Measurements from ENCODE around the gene C1QTNF8. TPM values are rescaled to one million over a fixed set of nuclear protein-coding genes. Genes with fewer than 3 reads are reported as not detected.

The C1QTNF8 gene
- total RNA-seq, 1 donor from 2014 or later, result not detected

- no peak for DNase-seq (ENCODE audit: low read depth)
- FAIRE-seq, result no peak
- Histone ChIP-seq H3K36me3 (ENCODE audit: control insufficient read depth, insufficient read depth, low read length) (no peaks in the 10 kb centered on the region), H3K27me3 (ENCODE audit: control insufficient read depth, insufficient read depth, low read length) (no peaks in the 10 kb centered on the region), H3K4me3 (ENCODE audit: low read depth, low read length) (no peak overlapping the region)
- TF ChIP-seq CTCF (IDR thresholded peaks at IDR 0.05; ENCODE audit: insufficient read depth, low read length, severe bottlenecking), result no peak
Observed at GRCh38 chr16:1134776-1135458, 38.9 kb upstream of the C1QTNF8 start.

- FAIRE-seq (no peak), DNase-seq (ENCODE audit: low read depth) (no peak)
- TF ChIP-seq CTCF (IDR thresholded peaks at IDR 0.05; ENCODE audit: insufficient read depth, low read length, severe bottlenecking), result no peak
- no peaks in the 10 kb centered on the region for H3K27me3 ChIP-seq (ENCODE audit: control insufficient read depth, insufficient read depth, low read length)
- H3K4me3 ChIP-seq (ENCODE audit: low read depth, low read length), result no peak overlapping the region
- H3K36me3 ChIP-seq (ENCODE audit: control insufficient read depth, insufficient read depth, low read length), result no peaks in the 10 kb centered on the region
Observed at GRCh38 chr16:1133810-1134520, 37.9 kb upstream of the C1QTNF8 start.

GRCh38 chr16:1133271-1133670 lies 37.2 kb upstream of the C1QTNF8 start:
- TF ChIP-seq CTCF (IDR thresholded peaks at IDR 0.05; ENCODE audit: insufficient read depth, low read length, severe bottlenecking), result no peak
- DNase-seq (ENCODE audit: low read depth) (no peak), FAIRE-seq (no peak)
- Histone ChIP-seq H3K4me3 (ENCODE audit: low read depth, low read length) (no peak overlapping the region), H3K27me3 (ENCODE audit: control insufficient read depth, insufficient read depth, low read length) (no peaks in the 10 kb centered on the region), H3K36me3 (ENCODE audit: control insufficient read depth, insufficient read depth, low read length) (no peaks in the 10 kb centered on the region)

GRCh38 chr16:1132431-1132830 lies 36.4 kb upstream of the C1QTNF8 start:
- Histone ChIP-seq H3K36me3 (ENCODE audit: control insufficient read depth, insufficient read depth, low read length) (no peaks in the 10 kb centered on the region), H3K27me3 (ENCODE audit: control insufficient read depth, insufficient read depth, low read length) (no peaks in the 10 kb centered on the region), H3K4me3 (ENCODE audit: low read depth, low read length) (no peak overlapping the region)
- FAIRE-seq (no peak), DNase-seq (ENCODE audit: low read depth) (no peak)
- TF ChIP-seq CTCF (IDR thresholded peaks at IDR 0.05; ENCODE audit: insufficient read depth, low read length, severe bottlenecking), result no peak

GRCh38 chr16:1131378-1131994 lies 35.4 kb upstream of the C1QTNF8 start:
- no peak for TF ChIP-seq CTCF (IDR thresholded peaks at IDR 0.05; ENCODE audit: insufficient read depth, low read length, severe bottlenecking)
- FAIRE-seq (no peak), DNase-seq (ENCODE audit: low read depth) (no peak)
- Histone ChIP-seq H3K27me3 (ENCODE audit: control insufficient read depth, insufficient read depth, low read length) (no peaks in the 10 kb centered on the region), H3K36me3 (ENCODE audit: control insufficient read depth, insufficient read depth, low read length) (no peaks in the 10 kb centered on the region), H3K4me3 (ENCODE audit: low read depth, low read length) (no peak overlapping the region)
